GM06990 (cell line): ENCODE measurements around the gene TRIM17.

Experiments used
- DNase-seq: peaks from one replicate; pipeline ENCODE4 v3.0.0-alpha.2; 2011; ENCODE audit not compliant: insufficient read length; ENCODE audit errors: extremely low read depth
- H3K27me3 ChIP-seq: replicated peaks from 2 replicates; pipeline ENCODE4 v1.6.0; 2011; ENCODE audit warnings: low read length; ENCODE audit not compliant: control insufficient read depth, insufficient read depth
- H3K36me3 ChIP-seq: 2 replicates; pipeline ENCODE4 v1.5.1; 2011; ENCODE audit warnings: low read length; ENCODE audit not compliant: control insufficient read depth, insufficient read depth
- H3K4me3 ChIP-seq: replicated peaks from 2 replicates; pipeline ENCODE4 v1.5.1; 2011; ENCODE audit warnings: low read depth, mild to moderate bottlenecking, control low read depth, low read length
- CTCF ChIP-seq: IDR thresholded peaks from 2 replicates; pipeline ENCODE4 v1.5.1; 2011; ENCODE audit warnings: low read length, control low read depth, mild to moderate bottlenecking, inconsistent platforms; ENCODE audit not compliant: insufficient read depth, poor library complexity, severe bottlenecking

The TRIM17 gene

GRCh38 chr1:228358039-228358763 lies 58.5 kb downstream of the TRIM17 start:
- TF ChIP-seq CTCF, result no peak
- DNase-seq, result no peak

More at GRCh38 chr1:228358039-228358763, 58.5 kb downstream of the TRIM17 start:
- H3K4me3 ChIP-seq, result no peak overlapping the region
- no peaks in the 10 kb centered on the region for H3K36me3 ChIP-seq
- H3K27me3 ChIP-seq, result no peaks in the 10 kb centered on the region; the same call in 1 of the 2 replicates
